HepG2 (cell line): ENCODE results near the gene SNED1. TPM values are rescaled to one million over a fixed set of nuclear protein-coding genes. Genes with fewer than 3 reads are reported as not detected.

Experiments used
- ATF4 ChIP-seq, 2 experiments: fragments of 450-650 bp in 1 of 2; sonication (generic) in 1 of 2; formaldehyde crosslinking; IDR thresholded peaks; 2 replicates each; pipeline versions ENCODE4 v1.5.0 to v1.8.0; 2020 to 2022; ENCODE audit warnings: mild to moderate bottlenecking in 1 of 2, missing genetic modification reagents in 1 of 2
- ELF1 ChIP-seq: sonication (generic); formaldehyde crosslinking; IDR thresholded peaks from 2 replicates; pipeline ENCODE4 v1.4.0; 2020; ENCODE audit warnings: missing genetic modification reagents
- HCFC1 ChIP-seq: fragments of 150-350 bp; IDR thresholded peaks from 2 replicates; pipeline ENCODE4 v1.6.1; 2014; ENCODE audit warnings: low read depth, low read length
- HOXA3 ChIP-seq: sonication (generic); formaldehyde crosslinking; IDR thresholded peaks from 2 replicates; pipeline ENCODE4 v1.5.0; 2020; ENCODE audit warnings: missing genetic modification reagents
- KLF16 ChIP-seq, 2 experiments: sonication (generic) in 1 of 2; formaldehyde crosslinking in 1 of 2; IDR thresholded peaks; 2 replicates each; pipeline versions ENCODE4 v1.6.1 to v1.8.0; 2016 to 2023; ENCODE audit warnings: missing genetic modification reagents in 2 of 2, missing compliant biosample characterization in 1 of 2
- MAFK ChIP-seq, 2 experiments: IDR thresholded peaks in 1 of 2; conservative IDR thresholded peaks in 1 of 2; 2 replicates each; pipeline ENCODE4 v1.6.1; 2011; ENCODE audit warnings: improper control_type of control experiment in 2 of 2, low read length in 2 of 2
- MIER2 ChIP-seq: IDR thresholded peaks from 2 replicates; pipeline ENCODE4 v1.6.1; 2016; ENCODE audit warnings: missing biosample characterization, missing genetic modification reagents
- MLXIP ChIP-seq: sonication (generic); formaldehyde crosslinking; IDR thresholded peaks from 2 replicates; pipeline ENCODE4 v1.9.0; 2021; ENCODE audit warnings: missing genetic modification reagents, borderline replicate concordance
- NCOA1 ChIP-seq: sonication (generic); formaldehyde crosslinking; IDR thresholded peaks from 2 replicates; pipeline ENCODE4 v1.9.0; 2021; ENCODE audit warnings: missing genetic modification reagents
- PHB2 ChIP-seq: fragments of 450-650 bp; IDR thresholded peaks from 2 replicates; pipeline ENCODE4 v1.6.1; 2018; ENCODE audit not compliant: partially characterized antibody
- RELA ChIP-seq: sonication (generic); formaldehyde crosslinking; IDR thresholded peaks from 2 replicates; pipeline ENCODE4 v1.4.0; 2020; ENCODE audit warnings: missing genetic modification reagents
- REST ChIP-seq, 2 experiments: IDR thresholded peaks; 2 replicates each; pipeline ENCODE4 v1.6.1; 2011 to 2012; ENCODE audit warnings: low read length in 2 of 2, borderline replicate concordance in 1 of 2, low read depth in 1 of 2, mild to moderate bottlenecking in 1 of 2, moderate library complexity in 1 of 2
- RORA ChIP-seq: sonication (generic); formaldehyde crosslinking; IDR thresholded peaks from 2 replicates; pipeline ENCODE4 v1.5.0; 2020; ENCODE audit warnings: mild to moderate bottlenecking, missing genetic modification reagents, moderate library complexity
- TFAP4 ChIP-seq: sonication (generic); IDR thresholded peaks from 2 replicates; pipeline ENCODE4 v1.6.1; 2016; ENCODE audit warnings: low read depth, borderline replicate concordance
- ZBTB33 ChIP-seq: sonication (generic); formaldehyde crosslinking; IDR thresholded peaks from 2 replicates; pipeline ENCODE4 v1.4.0; 2020; ENCODE audit warnings: missing genetic modification reagents
- ZFP36 ChIP-seq: fragments of 150-350 bp; IDR thresholded peaks from 2 replicates; pipeline ENCODE4 v1.6.1; 2018; ENCODE audit warnings: borderline replicate concordance, low read length, low read depth; ENCODE audit not compliant: partially characterized antibody
- ZNF264 ChIP-seq: sonication (generic); formaldehyde crosslinking; IDR thresholded peaks from 2 replicates; pipeline ENCODE4 v1.4.0; 2020; ENCODE audit warnings: missing genetic modification reagents
- ZNF703 ChIP-seq: sonication (generic); formaldehyde crosslinking; IDR thresholded peaks from 2 replicates; pipeline ENCODE4 v1.5.1; 2020; ENCODE audit warnings: missing genetic modification reagents, mild to moderate bottlenecking, moderate library complexity, borderline replicate concordance
- polyA plus RNA-seq, 8 experiments: library from polyadenylated mRNA; depleted of rRNA in 3 of 8; stranded (reverse) in 7 of 8; unstranded in 1 of 8; fragments of >200 nt; fragmentation: Illumina TruSeq in 4 of 8; extraction: Trizol in 4 of 8; gene quantifications; 2 replicates each; pipeline versions ENCODE4 v1.2.1 to v1.2.3, GENCODE V29; 2011 to 2016; ENCODE audit warnings: low read depth in 4 of 8, missing spikeins in 1 of 8, mixed read lengths in 1 of 8; ENCODE audit not compliant: insufficient read depth in 1 of 8
- total RNA-seq, 5 experiments: library from RNA; depleted of rRNA; stranded (reverse); fragments of >200 nt; fragmentation: Illumina TruSeq; extraction: Trizol; gene quantifications; 2 replicates each; pipeline ENCODE4 v1.2.3, GENCODE V29; 2016; ENCODE audit warnings: low read depth in 1 of 5

Gene SNED1
- total and polyA plus RNA-seq, 2 of the 13 experiments (the other 11 are each of a cell fraction or from before 2014, with no cell fraction given), result 0.15 to 0.65 TPM

- TF ChIP-seq ZBTB33 (peak; percentile 87), MIER2 (CRISPR knock-in tag) (peak; percentile 86), MAFK (conservative IDR thresholded peaks at IDR 0.05 in 1 of 2, IDR thresholded peaks at IDR 0.05 in 1 of 2; ENCODE audit: low read length in 2 of 2) (peak; percentile 62 to 75), ATF4 (CRISPR knock-in tag; IDR thresholded peaks at IDR 0.05) (no peak), ZNF264 (CRISPR knock-in tag) (no peak), NCOA1 (CRISPR knock-in tag) (no peak), ZFP36 (no peak), MLXIP (CRISPR knock-in tag) (no peak), ZNF703 (CRISPR knock-in tag) (no peak), RORA (CRISPR knock-in tag) (no peak), PHB2 (no peak), REST (IDR thresholded peaks at IDR 0.05; ENCODE audit: borderline replicate concordance in 1 of 2, low read depth in 1 of 2, low read length in 2 of 2) (peak; percentile 79 to 91), TFAP4 (no peak), ELF1 (CRISPR knock-in tag) (no peak), HCFC1 (no peak), HOXA3 (CRISPR knock-in tag) (0 out of 2 replicates have a peak, but pooled peaks have one; percentile 22), KLF16 (CRISPR knock-in tag; IDR thresholded peaks at IDR 0.05) (no peak), RELA (CRISPR knock-in tag) (no peak)
Measured at GRCh38 chr2:241049739-241050623, 51.6 kb downstream of the SNED1 start (continued).
